Raji (cell line): Measurements from ENCODE around the gene HCCS.

Experiments
- POLR2A ChIP-seq: IDR thresholded peaks from 2 replicates; pipeline ENCODE4 v1.6.1; 2011; ENCODE audit warnings: low read depth, low read length, control low read depth; ENCODE audit not compliant: insufficient read depth

HCCS gene

DNA sequence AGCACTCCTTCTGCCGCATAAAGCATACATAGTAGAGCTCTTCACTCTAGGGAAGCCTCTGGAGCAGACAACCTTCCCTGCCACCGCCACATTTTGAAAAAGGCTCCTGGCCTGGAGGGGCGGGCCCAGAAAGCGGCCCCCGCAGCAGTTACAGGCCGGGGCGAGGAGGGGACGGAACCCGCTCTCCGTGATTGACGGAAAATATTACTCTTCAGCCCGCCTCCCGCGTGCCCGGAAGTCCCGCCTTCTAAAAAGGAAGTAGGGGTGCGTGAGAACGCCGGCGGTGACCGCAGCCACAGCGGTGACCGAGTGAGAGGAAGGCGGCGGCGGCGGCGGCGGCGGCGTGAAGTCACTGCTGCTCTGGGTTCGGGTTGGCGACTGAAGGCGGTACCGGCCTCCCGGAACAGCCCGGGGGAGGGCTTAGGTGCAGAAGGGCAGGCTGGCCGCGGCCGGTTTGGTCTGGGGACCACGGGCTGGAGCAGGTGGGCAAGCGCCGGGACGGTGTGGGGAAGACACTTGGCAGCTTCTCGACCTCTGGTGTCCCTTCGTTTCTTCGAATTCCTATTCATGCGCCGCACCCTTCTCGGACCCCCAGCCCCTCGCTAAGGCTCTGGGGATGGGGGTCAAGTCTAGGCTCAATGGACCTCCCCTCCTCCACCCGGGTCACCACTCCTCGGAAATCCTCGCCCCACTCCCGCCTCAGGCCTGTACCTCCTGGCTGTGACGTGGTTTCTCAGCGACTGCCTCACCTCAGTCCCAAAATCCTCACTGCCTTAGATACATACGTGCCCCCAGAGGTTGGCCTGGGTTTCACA is at the start of gene HCCS:
Gene HCCS, plus strand, starts transcription at position 296 of the 815 bp plus-strand sequence. CDS start 729 bp downstream, outside the sequence.
- TF ChIP-seq POLR2A, result peak; percentile 38; the same call in 1 of the 2 replicates

DNA sequence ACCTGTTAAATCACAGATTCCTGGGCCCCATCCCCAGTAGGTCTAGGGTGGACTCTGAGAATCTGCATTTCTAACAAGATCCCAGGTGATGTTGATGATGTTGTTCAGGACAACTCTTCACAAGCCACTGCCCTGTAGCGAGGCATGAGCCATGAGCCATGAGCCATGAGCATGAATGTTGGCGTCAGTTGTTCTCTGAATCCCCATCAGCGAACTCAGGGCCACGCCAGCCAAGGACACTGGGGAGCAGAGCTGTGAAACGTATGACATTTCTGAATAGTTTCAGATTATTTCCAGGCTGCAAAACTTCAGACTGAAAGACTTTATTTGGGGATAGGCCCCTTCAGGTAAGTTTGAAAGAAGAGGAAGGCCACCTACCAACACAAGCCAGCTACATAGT is 46.9 kb upstream of the HCCS start:
- TF ChIP-seq POLR2A, result no peak

DNA sequence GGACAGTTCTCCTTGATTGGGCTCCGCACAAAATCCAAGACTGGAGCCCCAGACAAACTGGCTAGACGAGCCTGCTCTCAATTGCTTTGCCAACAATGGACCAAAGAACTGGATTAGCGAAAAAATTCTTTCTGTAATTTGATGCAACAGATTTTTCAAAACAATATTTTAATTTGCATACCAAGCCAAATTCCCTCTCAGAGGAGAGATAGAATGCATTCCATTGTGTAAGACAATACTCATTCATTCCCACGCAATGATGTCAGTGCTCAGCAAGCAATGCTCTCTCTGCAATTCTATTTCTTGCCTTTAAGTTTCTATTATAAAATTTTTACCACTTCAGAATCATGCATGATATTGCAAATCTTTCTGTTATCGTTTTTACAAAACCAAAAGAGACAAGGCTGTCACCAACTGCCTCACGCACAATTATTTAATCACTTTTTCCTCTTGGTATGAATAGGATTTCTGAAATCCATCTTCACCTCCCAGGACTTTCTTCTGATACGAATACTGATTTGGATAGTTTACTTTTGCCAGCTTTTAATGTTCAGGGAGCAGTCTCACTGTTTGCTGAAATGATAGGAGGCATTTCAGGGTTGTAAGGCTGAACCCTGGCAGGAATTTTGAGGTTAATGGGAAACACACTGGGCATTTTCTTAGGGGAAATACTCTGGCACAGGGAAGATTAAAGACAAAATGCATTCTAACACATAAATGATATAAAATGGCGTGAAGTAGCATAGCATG is 46.1 kb upstream of the HCCS start:
- no peak for TF ChIP-seq POLR2A

DNA sequence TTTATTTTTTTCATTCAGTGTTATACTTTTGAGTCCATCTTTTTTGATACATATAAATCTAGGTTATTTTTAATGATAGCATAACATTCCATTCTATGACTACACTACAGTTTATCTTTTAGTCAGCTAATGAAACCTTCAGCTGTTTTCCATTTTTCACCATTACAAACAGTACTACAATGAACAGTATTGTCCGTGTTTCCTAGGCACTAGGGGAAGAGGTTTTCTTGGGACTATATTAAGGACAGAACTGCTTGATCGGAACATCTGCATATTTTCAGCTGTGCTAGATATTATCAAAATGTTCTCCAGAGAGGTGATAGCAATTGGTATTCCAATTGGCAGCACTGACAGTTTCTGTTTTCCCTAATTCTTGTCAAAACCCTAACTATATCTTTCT is 44.3 kb upstream of the HCCS start:
- TF ChIP-seq POLR2A, result no peak

DNA sequence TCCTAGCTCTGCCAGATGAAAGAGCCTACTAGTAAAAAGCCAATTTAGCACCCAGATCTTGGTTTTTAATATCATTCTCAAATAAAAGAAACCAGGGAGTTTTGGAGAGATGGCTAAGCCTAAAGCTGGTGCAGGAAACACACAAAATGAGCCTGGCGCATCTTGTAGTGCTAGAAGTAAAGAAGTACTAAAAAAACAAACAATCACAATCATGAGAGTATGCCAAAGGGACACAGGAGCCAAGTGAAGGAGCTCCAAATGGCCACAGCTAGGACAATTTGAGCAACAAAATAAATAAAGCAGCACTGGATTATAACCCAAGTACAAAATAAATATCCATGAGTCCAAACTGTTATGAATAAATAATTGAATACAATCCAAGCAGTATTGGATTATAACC is 37.8 kb upstream of the HCCS start:
- no peak for TF ChIP-seq POLR2A

DNA sequence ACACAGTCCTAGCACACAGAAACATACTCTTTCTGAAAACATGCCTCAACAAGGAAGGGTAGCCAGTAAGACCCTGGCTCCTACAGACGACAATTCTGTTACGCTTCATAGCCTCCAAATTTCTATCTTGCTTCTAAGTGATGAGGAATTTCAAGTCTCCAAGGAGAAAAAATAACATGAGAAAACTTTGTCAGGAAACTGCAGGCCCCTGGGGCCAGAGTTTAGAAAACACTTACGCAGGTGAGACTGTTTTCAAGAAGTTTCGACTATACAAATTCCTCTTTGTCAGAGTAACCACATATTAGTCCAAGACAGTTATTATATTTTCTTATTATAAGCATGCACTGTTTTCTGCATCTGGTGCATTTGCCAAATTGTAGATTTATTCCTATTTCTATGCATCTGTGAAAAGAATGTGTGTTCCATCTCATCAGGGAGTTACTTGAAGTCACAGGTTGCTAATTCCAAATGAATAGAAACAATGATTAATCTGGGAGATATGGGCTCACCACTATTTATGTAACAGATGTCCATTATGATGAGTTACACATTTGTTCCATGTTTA is 30.3 kb upstream of the HCCS start:
- TF ChIP-seq POLR2A, result no peak

DNA sequence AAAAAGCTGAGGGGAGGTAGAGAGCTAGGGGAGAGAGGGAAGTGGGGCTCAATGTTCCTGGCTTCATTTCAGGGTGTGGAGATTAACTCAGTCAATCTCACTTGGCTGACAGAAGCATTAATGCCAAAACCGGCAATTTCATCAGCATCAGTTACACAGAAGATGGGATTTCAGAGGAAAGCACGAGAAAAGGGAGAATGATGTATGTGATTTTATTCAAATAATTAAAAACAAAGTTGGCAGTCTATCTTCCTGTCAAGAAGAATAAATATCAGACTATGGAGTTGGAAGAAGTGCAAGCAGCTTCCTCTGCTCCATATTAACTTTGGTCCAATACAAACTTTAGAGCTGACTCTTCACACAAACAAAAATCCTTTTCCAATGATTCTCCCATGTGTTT is 29.6 kb upstream of the HCCS start:
- no peak for TF ChIP-seq POLR2A

DNA sequence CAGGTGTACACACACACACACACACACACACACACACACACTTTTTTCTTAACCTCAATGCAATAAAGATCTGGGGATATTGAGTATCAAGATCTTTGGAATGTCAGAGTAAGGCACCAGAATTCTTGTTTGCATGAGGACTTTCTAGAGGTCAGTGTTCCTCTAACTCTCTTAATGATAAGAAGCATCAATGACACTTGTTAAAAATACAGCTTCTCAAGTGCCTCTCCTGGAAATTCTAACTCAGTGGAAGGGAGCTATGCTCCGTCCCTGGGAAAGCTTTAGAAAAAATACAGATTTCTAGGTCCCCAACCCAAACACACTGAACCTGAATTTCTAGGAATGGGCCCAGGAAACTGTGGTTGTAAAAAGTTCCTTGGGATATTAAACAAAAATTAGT is 25.8 kb upstream of the HCCS start:
- no peak for TF ChIP-seq POLR2A

DNA sequence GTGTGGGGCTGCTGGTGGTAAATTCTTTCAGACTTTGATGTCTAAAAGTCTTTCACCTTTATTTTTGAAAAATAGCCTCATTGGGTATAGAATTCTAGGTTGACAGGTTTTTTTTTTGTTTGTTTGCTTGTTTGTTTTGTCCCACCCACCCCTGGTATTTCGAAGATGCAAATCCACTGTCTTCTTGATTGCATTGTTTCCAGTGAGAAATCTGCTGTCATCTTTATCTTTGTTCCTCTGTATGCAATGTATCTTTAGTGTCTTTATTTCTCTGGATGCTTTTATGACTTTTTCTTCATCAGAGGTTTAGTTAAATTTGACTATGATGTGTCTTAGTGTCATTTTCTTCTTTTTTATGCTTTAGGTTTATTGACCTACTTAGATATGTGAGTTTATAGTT is 21.3 kb upstream of the HCCS start:
- no peak for TF ChIP-seq POLR2A

DNA sequence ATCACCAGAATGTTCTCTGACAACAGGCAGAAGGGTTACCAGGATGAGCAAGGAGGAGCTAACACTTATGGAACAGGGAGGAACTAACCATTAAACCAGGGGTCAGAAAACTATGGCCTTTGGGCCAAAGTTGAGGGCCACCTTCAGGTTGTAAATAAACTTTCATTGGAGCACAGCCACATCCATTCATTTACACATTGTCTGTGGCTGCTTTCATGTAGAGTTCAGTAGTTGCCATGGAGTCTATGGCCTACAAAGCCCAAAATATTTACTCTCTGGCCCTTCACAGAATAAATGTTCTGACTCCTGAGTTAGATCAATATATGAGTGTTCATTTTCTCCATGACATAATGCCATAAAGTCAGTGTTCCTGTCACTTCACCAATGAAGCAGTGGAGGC is 13.2 kb upstream of the HCCS start:
- TF ChIP-seq POLR2A, result no peak

DNA sequence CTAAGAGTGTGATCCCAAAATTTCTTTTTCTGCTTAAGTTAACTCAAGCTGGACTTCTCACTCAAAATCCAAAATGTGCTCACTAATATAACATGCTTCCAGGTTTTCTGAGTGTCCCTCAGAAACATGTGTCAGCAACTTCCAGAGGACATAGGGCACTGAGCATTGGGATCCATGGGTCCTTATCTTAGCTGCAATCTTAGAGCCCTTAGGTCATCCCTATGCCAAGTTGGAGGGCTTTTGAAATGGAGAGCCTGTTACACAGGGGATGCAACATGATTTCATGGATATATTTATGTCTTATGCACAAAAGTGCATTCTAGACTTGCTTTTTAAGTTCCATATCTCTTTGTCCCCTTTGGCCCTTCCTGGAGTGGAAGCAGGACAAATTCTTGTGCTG is 11.7 kb upstream of the HCCS start:
- no peak for TF ChIP-seq POLR2A

DNA sequence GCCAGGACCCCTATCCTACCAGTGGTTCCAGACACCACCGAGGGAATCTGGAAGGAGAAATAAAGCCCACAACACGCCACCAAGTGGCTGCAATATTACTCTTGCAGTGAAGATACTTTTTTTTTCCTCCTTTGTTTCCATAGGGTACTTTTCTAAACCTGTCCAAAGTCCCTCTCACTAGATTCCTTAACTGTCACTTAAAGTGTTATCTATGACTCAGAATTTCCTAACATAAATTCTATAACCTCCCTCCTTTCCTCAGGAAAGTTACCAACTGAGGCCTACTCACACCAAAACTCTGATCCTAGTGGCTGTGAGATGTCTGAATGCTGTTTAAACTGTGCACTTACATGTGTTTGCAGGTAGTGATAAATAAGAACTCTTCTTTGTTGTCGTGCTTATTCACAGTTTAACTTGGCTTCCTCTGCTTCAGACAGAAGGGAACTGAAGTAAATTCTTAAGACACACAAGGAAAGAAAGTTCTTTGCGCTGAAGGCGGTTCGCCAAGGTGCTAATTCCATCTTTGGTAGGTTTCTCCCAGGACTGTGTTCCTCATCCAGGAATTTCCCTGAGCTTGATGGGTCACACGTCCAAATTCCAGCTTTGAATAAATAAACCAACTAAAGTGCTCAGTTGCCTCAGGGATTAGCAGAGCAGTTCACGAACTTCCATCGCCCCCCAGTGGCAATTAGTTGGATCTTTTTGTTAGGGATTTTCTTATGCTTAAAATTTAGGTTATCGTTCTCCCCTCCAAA is 10.7 kb upstream of the HCCS start:
- no peak for TF ChIP-seq POLR2A

DNA sequence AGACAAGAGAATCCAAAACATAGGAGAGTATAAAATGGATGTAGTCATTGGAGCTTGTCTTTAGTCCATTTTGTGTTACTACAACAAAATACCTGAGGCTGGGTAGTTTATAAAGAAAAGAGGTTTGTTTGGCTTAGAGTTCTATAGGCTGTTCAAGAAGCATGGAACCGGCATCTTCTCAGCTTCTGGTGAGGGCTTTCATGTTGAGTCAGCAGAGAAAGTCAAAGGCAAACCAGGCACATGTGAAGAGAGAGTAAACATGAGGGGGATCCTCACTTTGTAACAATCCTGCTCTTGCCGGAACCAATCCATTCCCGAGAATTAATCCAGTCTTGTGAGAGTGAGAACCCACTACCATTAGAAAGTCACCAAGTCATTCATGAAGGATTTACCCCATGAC is 8.1 kb upstream of the HCCS start:
- no peak for TF ChIP-seq POLR2A

DNA sequence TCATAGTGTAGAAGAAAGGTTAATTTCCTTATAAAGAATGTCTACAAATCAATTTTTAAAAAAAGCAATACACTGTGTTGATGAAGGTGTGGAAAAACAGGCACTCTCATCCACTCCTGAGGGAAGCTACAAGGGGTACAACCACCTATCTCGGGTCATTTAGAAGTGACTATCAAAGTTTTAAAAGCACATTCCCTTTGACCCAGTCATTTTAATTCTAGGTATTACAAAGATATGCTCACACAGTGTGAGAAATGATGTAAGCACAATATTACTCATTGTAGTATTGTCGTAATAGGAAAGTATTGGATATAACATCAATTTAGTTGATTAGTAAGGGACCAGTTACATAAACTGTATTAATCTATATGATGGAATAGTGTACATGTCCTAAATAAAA is 7.4 kb upstream of the HCCS start:
- no peak for TF ChIP-seq POLR2A

DNA sequence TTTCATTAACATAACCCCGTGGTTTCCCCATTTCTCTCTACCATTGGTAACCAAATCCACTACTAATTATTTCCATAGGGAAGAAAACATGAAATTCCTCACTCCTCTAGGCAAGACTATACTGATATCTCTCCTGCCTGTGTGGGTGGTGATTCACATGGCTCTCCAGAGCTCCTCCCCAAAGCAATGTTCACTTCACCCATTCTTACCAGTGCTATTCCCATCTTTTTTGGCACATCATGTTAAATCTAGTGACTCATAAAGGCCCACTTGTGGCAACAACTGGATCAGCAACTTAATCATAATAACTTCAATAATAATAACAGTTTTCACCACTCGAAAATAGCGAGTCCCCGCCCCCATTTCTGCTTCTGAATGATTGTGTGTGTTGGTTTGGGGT is 6.1 kb upstream of the HCCS start:
- TF ChIP-seq POLR2A, result no peak
